ENCODE measurements around the gene PIK3R1. TPM values are rescaled to one million over a fixed set of nuclear protein-coding genes. Genes with fewer than 3 reads are reported as not detected.
"Not testable (repeated sequence)": the region's sequence is repeated elsewhere in the genome, so short reads cannot be mapped to it uniquely, and the experiment has no call there.

PIK3R1 gene
- total and polyA plus RNA-seq, 2 of the 4 experiments (the other 2 are of a cell fraction): 2.4 to 9.3 TPM

GRCh38 chr5:68235229-68235628 lies 19.7 kb downstream of the PIK3R1 start:
- H3K14ac ChIP-seq (replicated peaks; ENCODE audit: low read depth, low read length); H2BK15ac ChIP-seq (ENCODE audit: low read depth, low read length); H3K27ac ChIP-seq (ENCODE audit: insufficient read depth, low read length); H3K9me1 ChIP-seq (ENCODE audit: insufficient read depth, low read length); in situ Hi-C loops (cut with MboI; ENCODE audit: low sequenced_read_pairs); H3K36me3 ChIP-seq (ENCODE audit: control insufficient read depth, insufficient read depth, low read length); H2BK20ac ChIP-seq (ENCODE audit: low read depth, low read length); BruUV-seq (replicated peaks); CTCF ChIA-PET; H4K5ac ChIP-seq (ENCODE audit: low read depth, low read length); H2BK120ac ChIP-seq (ENCODE audit: low read depth, low read length); H3K4me1 ChIP-seq (ENCODE audit: control insufficient read depth, insufficient read depth, low read length); H3K9me3 ChIP-seq (ENCODE audit: control insufficient read depth, insufficient read depth, low read length); H2AK9ac ChIP-seq (replicated peaks; ENCODE audit: low read depth, low read length, poor library complexity); H3K4me3 ChIP-seq (ENCODE audit: insufficient read depth, low read depth, low read length); H4K8ac ChIP-seq (ENCODE audit: low read depth in 2 of 2, low read length in 2 of 2); H2AK5ac ChIP-seq (ENCODE audit: low read depth, low read length); H2BK5ac ChIP-seq (ENCODE audit: low read depth, low read length, poor library complexity, severe bottlenecking); H3K4ac ChIP-seq (ENCODE audit: low read depth, low read length); ATAC-seq (ENCODE audit: low read depth); H3K23ac ChIP-seq (ENCODE audit: low read depth, low read length); H4K20me1 ChIP-seq (ENCODE audit: insufficient read depth, low read length); H3K27me3 ChIP-seq (ENCODE audit: control insufficient read depth, insufficient read depth, low read length); H3K9ac ChIP-seq (ENCODE audit: low read depth, low read length); H4K91ac ChIP-seq (ENCODE audit: insufficient read depth, low read depth, low read length); H2AFZ ChIP-seq (replicated peaks; ENCODE audit: low read length, poor library complexity); H3K56ac ChIP-seq (ENCODE audit: extremely low read depth, insufficient read depth, low read length); POLR2A ChIA-PET (ENCODE audit: unreplicated experiment); H3K18ac ChIP-seq (ENCODE audit: low read depth, low read length); dilution Hi-C loops (cut with HindIII; ENCODE audit: low sequenced_read_pairs, unreplicated experiment); H3K4me2 ChIP-seq (ENCODE audit: low read depth, low read length); DNase-seq: not testable (repeated sequence)
- intact Hi-C loops (cut with micrococcal nuclease): loop anchor here (10.0 kb wide), 1 partner anchor 390 kb away; no protein-coding TSS in a partner anchor
- no CpG with 5 or more reads among the region's 2 CpGs for WGBS, 2 experiments (ENCODE audit: extremely low coverage in 2 of 2, insufficient read length in 1 of 2)
- peaks cover 21 to 36% of the 10 kb centered on the region in 2 experiments for H3K79me1 ChIP-seq (ENCODE audit: low read depth in 1 of 2, low read length in 2 of 2)
